GM18508 (cell line): ENCODE results near the gene DCDC2.
"Not testable (repeated sequence)": the region's sequence is repeated elsewhere in the genome, so short reads cannot be mapped to it uniquely, and the experiment has no call there.

Experiments
- ATAC-seq: cut with Tn5 transposase; IDR thresholded peaks from one replicate; pipeline ENCODE4 v1.9.1; 2021; ENCODE audit warnings: moderate number of reproducible peaks; ENCODE audit not compliant: insufficient read depth, unreplicated experiment

Gene DCDC2

DNA sequence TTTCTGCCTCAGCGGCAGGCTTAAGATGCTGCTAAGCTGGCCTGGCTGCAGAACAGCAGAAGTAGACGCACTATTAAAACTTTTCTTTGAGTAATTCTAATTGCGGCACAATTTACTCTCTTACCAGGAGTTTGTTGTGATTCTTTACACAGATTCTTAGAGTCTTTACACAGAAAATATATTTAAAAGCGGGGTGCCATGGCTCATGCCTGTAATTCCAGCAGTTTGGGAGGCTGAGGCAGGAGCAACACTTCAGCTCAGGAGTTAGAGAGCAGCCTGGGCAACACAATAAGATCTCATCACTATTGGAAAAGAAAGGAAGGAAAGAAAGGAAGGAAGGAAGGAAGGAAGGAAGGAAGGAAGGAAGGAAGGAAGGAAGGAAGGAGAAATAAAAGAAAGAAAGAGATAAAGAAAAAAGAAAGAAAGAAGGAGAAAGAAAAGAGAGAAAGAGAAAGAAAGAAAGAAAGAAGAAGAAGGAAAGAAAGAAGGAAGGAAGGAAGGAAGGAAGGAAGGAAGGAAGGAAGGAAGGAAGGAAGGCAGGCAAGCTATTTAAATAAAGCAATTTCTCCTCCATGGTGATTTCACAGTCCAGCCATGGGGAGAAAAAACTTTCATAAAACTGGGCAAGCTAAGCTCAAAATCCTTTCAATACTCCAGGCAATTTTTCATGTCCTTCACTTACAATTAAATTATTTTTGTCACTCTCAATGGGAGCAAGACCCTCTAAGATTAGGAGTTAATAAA is 23.8 kb upstream of the DCDC2 start:
- no peak for ATAC-seq

DNA sequence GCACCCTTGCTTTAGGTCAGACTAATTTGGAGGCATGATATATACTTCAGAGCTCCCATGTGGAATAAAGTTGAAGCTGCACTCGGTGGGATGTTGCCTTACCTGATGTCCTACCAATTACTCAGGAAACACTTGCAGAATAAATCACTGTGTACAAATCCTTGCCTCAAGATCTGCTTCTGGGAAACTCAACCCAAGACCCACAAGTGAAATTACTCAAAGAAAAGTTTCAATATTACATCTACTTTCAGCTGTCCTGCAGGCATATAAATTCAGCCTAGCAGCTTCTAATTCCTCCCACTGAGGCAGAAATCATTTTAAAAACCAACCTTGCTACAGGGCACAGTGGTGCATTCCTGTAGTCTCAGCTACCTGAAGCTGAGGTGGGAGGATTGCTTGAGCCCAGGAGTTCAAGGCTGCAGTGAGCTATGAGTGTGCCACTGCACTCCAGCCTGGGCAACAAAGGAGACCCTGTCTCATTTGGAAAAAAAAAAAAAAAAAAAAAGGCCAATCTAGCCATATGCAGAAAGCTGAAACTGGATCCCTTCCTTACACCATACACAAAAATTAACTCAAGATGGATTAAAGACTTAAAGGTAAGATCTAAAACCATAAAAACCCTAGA is 20.7 kb upstream of the DCDC2 start:
- ATAC-seq = no peak

DNA sequence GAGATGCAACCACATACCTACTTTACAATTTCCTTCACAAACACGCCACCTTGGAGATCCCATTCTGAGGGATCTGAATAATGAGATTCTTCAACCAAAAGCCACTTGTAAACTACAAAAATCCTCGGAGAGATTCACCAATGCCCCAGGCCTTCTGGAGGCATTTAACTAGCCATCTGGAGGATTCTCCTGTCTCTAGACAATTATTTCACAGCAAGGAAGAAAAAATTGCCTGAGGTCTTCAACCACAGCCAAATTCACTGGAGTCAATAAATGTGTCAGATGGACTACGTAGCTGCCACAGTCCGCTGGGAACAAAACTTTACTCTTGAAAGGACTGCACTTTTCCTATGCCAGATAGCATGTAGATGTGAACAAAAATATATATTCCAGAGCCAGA is 19.0 kb upstream of the DCDC2 start:
- ATAC-seq = no peak

DNA sequence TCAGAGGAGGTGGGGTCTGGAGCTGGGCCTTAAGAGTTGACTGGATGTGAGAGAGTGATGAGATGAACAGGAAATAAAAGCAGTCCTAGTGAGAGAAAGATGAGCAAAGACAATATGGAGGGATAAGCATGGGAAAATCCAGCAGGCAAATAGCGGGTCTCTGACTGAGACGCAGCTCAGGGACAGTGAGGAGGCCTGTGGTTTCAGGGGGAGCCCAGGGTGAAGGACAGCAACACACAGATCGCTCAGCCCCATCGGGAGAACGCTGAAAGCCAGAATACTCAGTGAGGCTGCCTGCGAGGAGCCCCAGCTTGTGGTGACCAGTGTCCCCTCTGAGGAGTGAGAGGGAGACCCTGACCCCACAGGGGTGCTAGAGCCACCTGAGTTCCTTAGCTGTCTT is 16.8 kb upstream of the DCDC2 start:
- no peak for ATAC-seq

DNA sequence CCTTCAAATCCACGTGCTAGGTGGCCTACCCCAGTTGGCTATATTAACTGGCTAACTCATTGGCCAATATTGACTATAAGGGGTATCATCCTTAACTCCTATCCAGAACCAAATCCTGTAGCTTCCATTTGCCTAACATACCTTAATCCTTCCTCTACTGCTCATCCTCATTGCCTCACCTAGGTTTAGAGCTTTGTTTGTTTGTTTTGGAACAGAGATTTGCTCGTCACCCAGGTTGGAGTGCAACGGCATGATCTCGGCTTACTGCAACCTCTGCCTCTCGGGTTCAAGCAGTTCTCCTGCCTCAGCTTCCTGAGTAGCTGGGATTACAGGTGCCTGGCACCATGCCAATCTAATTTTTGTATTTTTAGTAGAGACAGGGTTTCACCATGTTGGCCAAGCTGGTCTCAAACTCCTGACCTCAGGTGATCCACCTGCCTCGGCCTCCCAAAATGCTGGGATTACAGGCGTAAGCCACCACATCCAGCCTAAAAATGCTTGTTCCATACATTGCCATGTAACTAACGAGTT is 7.3 kb upstream of the DCDC2 start:
- ATAC-seq = not testable (repeated sequence)

DNA sequence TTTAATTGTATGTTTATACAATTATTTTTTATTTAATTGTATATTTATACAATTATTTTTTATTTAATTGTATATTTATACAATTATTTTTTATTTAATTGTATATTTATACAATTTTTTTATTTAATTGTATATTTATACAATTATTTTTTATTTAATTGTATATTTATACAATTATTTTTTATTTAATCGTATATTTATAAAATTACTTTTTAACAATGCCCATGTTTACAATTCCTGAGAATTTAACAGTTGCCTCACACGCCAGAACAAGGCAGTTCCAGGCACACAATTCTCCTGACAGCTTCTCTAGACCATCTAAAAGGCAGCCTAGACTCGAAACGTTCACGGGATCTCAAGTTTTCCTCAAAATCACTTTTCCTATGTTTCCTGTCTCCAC is 4.5 kb upstream of the DCDC2 start:
- not testable (repeated sequence) for ATAC-seq

DNA sequence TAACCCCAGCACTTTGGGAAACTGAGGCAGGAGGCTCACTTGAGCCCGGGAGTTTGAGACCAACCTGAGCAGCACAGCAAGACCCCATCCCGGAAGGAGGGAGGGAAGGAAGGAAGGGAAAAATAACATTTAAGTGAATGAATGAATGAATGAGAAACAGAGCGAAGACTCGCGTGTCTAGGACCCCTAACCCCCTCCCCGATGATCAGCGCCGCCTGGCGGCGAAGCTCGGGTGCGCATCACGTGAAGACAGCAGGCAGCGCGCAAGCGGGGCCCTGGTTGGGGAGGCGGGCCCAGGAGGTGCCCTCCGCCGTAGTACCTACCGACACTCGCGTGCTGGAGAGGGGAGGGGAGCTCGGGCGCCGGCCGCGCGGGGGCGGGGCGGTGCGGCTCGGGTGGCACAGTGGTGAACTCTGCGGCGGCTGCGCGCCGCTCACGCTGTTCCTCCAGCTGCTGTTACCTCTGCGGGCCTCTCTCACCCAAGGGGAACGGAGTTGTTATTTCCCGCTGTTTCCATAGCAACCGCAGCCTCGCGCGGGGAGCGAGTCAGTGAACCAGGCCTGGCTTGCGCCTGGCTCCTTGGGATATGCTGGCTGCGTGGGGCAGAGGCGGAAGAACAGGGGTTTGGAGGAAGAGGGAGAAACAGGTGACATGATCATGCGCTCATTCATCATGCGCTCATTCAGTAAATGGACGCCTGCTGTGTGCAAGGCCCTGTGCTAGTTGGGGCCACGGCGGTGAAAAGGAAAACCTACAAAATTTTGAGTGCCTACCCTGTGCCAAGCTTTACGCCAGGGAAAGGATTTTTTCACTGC is 2.0 kb upstream of the DCDC2 start:
- ATAC-seq = peak; percentile 76

DNA sequence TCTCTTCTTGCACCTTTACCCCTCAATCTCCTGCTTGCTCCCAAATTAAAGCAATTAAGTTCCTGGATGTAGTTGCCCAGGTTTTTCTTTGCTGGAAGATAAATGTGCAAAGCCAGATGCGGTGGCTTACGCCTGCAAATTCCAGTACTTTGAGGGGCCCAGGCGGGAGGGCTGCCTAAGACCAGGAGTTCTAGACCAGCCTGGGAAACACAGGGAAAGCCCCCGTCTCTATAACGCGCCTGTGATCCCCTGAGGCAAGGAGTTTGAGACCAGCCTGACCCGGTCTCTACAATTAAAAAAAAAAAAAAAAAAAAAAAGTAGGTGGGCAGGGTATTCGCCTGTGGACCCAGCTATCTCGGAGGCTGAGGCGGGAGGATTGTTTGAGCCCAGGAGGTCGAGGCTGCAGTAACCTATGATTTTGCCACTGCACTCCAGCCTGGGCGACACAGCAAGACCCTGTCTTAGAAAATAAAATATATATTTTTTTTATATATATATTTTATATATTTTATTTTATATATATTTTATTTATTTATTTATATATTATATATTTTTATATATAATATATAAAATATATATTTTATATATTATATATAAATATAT is 461 bp upstream of the DCDC2 start:
- ATAC-seq = no peak

DNA sequence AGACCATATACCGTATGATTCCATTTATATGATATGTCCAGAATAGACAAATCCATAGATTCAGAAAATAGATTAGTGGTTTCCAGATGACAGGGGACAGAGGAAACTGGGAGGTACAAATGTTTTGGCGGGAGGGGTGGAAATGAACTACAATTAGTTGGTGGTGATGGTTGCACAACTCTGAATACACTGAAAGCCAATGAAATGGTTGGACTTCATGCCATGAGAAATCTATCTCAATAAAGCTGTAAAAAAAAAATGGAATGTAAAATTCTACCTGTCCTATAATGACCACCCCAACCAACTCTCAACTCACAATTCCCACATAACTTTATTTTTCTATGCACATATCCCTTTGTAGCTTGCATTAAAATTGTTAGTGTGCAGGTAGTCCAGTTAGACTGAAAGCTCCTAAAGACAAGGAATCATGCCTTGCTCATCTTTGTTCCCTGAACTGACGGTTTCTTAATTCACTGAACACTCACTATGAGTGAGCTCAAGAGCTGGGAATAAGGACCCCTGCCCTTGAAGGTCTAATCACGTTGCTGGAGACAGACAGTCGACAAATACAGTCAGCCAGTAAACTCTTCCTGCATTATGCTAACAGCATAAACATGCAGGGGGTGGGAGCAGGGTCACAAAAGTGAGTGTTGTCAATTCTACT is 1.4 kb downstream of the DCDC2 start:
- ATAC-seq = no peak

DNA sequence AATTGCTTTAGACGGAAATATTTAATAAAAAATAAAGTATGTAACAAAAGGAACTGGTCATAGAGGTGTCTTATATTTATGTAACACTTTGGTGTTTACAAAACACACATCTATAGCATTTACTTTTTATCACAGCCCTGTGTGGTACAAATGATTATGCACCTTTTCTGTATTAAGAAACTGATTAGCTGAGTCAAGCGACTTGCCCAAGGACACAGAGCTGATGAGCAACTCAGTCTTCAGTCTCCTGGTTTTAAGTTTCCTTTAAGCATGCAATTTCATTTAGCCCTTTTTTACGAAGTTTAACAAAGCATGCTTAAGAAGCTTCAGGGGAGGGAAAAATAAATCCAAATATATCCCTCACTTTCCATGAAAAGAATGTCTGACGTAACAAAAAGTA is 2.5 kb downstream of the DCDC2 start:
- no peak for ATAC-seq

DNA sequence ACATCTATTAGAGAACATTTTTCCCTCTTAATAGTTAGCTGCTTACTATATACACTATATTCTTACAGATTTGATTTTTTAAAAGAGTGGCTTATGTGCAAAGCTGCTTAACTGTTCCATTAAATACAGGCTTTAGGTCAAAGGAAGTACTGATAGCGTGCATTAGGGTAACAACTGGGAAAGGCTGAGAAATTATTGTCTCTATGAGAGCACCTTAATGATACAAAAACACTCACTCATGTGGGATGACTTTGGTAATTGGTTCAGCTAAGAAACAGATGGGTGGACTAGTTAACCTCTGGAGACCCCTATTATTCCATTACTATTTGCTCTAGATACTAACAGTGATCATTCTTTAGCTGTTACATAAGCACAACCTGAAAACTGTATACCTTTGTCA is 4.0 kb downstream of the DCDC2 start:
- ATAC-seq = no peak

DNA sequence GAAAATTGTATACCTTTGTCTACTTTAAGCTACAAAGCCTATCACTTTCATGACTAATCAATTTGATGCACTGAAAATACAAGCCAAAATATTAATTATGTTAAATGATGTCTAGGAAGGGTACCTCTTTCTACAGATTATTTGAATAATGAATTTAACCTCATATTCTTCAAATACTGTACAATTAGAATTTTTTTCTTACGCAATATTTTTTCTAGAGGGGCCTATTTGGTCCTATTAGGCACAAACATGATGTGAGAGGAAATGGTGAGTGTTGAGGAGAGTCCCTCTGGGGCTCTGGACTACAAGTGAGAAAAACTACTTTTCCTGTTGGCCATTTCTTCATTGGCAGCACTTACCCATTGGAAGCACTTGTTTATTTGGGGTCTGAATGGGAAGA is 5.4 kb downstream of the DCDC2 start:
- ATAC-seq = no peak

DNA sequence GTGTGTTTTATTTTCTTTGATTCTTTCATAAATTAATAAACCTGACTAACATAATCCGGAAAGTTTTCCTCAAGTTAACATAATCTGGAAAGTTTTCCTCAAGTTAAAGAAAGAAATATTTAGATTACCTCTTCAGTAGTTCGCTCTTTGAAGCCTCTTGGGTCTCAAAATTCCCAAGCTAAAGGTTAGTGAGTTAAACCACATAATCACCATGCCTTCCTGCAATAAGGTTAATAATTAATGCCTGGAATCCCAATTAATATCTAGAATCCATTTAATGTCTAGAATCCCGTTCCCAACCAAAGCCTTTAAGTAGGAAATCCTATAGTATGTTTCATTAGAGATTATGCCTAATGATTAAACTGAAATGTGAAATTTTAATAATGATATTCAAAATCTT is 12.9 kb downstream of the DCDC2 start:
- no peak for ATAC-seq

DNA sequence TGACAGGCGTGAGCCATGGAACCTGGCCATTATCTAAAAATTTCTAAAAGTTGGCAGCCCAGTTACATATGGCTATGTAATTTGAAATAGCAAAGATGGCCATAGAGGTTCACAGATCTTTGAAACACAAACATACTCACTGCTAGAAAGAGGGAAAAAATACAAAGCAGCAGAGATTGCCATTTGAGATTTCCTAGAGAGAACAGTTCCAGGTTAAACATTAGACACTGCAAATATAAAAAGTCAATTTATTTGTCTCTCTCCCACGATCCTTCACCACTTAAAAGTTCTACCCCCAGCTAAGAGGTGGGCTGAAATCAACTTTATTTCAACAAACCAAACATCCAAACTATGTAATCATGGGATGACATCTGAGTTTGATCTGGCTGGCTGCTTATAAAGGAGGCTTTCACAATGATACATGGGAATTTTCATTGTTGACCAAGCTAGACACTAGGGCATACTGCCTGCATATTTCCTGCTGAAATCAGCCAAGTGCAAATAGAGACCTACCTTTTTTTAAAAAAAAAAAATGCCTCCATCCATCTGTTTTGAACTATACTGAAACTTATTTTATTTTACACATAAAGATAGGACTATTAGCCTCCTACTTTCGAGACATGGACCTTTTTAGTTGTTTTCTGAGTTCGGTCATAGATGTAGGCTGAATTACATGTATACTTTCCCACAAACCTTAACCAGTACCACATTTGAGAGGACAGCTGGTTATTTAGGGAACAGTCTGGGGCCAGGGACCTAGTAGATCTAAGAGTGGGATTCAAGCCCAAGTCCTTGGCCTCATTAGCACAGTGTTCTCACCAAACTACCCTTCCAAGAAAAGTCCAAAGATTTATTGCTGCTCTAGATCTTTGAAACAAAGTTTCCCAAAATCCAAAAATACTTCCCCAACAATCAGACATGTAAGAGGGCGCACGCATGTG is 16.6 kb downstream of the DCDC2 start:
- ATAC-seq = no peak

DNA sequence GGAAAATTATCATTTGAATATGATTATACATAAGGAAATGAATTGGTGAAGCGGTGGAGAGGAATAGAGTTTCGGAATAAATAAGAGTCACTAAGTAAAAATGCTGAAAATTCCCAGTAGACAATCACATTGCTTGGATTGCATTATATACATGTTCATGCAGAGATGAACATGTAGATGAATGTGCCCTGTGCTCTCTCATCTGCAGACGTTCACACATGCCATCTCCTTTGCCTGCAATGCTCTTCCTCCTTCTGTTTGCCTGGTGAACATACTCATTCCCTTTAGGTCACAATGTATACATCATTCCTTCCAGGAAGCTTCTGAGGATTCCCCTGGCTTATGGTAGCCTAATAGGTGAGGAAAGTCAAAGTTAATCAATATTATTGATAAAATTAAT is 17.9 kb downstream of the DCDC2 start:
- no peak for ATAC-seq

DNA sequence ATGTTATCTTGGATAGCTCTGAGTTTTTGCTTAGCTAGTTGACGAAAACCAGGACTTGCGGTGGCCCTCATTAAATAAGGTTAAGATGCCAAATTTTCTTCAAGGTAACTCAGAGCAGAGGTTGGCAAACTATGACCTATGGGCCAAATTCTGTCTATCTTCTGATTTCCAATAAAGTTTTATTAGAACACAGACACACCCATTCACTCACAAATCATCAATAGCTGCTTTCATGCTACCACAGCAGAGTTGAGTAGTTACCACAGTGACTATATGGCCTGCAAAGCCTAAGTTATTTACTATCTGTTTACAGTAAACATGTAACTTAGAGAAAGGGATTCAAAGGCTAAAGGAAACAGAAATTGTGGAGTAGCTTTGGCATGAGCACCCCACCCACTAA is 23.6 kb downstream of the DCDC2 start:
- no peak for ATAC-seq

DNA sequence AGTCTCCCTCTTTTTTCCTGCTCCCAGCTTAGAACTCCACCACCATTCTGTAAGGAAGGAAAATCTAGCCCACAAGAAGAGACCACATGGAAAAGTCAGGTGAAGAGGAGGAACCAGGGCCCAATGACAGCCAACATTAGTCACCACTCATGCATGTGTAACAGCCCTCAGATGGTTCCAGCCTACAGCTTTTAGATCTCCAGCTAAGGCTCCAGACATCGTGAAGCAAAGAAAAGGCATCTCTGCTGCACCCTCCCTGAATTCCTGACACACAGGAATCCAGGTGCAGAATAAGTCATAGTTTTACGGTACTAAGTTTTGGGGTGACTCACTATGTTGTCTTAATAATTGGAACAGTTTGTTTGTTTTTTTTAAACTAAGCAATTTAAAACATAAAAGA is 25.5 kb downstream of the DCDC2 start:
- no peak for ATAC-seq

DNA sequence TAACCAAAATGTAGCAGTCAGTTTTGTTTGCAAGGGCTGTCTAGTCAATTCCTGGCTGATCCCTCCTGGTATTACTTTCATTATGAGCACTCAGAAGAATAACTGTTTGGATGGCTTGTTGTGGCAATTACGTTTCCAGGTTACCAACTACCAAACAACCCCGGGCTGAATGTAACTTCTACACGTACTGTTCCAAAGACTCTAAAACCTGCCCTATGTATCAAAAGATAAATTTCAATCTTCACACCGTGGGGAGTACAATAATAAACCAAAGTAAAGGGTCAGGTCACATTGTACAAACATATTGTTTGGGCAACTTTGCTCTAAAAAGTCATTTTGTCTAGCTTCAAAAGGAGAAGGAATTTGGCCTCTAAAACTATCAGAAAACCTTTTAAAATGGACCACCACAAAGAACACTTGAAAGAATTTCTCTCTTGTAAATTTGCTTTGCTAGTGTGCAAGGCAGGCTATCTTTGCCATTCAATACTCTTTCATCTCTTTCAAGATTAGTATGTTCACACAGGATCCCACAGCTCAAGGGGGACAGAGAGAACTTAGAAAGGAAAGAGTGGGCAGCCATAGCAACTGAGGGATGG is 27.6 kb downstream of the DCDC2 start:
- no peak for ATAC-seq

DNA sequence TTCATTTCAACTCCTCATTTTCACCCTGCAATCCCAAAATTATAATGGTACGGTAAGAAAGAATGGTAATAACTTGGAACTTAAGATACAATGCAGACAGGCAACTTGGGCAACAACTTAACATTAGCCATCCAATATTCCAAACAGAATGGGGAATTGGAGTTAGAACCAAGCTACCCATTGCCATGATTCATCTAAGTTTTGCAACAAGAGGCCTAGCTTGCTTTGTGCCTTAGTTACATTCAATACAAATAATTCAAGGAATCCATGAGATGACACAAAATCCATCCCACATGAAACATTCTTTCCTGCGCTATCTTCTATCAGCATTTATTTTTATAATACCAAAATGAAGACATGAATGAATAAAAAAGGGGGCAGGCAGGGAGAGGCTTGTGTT is 28.4 kb downstream of the DCDC2 start:
- no peak for ATAC-seq
